Prostate gland (tissue), 2 donors: ENCODE data around the gene RASGRP4. TPM values are rescaled to one million over a fixed set of nuclear protein-coding genes. Genes with fewer than 3 reads are reported as not detected.

Experiments used
- DNase-seq: peaks from one replicate; pipeline ENCODE4 v3.0.0-alpha.2; 2019; ENCODE audit warnings: low spot score
- H3K27ac ChIP-seq, 2 donors: fragments of 200-600 bp; sonication (generic); 2 replicates each; pipeline ENCODE4 v1.5.1; 2017 to 2019
- H3K27me3 ChIP-seq: fragments of 200-600 bp; sonication (generic); replicated peaks from 2 replicates; pipeline ENCODE4 v1.5.1; 2019; ENCODE audit not compliant: insufficient read depth
- H3K36me3 ChIP-seq, 2 donors: fragments of 200-600 bp; sonication (generic); 1 replicate in 1 of 2; 2 replicates in 1 of 2; pipeline versions ENCODE4 v1.5.1 to v1.8.1; 2017 to 2019
- H3K4me1 ChIP-seq: fragments of 200-600 bp; sonication (generic); replicated peaks from 2 replicates; pipeline ENCODE4 v1.5.1; 2019
- H3K4me3 ChIP-seq, 2 donors: fragments of 200-600 bp; sonication (generic); 2 replicates each; pipeline ENCODE4 v1.5.1; 2017 to 2019
- H3K9me3 ChIP-seq: fragments of 200-600 bp; sonication (generic); 2 replicates; pipeline ENCODE4 v1.5.1; 2017
- CTCF ChIP-seq, 4 experiments: fragments of 200-600 bp in 2 of 4; fragments of 450-650 bp in 2 of 4; sonication (generic) in 2 of 4; IDR thresholded peaks; 1 replicate in 3 of 4; 2 replicates in 1 of 4; pipeline ENCODE4 v1.5.1; 2016 to 2019; ENCODE audit warnings: antibody characterized with exemption in 4 of 4, mild to moderate bottlenecking in 2 of 4, moderate library complexity in 2 of 4
- POLR2A ChIP-seq: fragments of 450-650 bp; IDR thresholded peaks from one replicate; pipeline ENCODE4 v1.6.1; 2016; ENCODE audit warnings: antibody characterized with exemption, mild to moderate bottlenecking
- POLR2AphosphoS5 ChIP-seq: sonication (generic); formaldehyde crosslinking; IDR thresholded peaks from one replicate; pipeline ENCODE4 v1.6.1; 2017; ENCODE audit warnings: antibody characterized with exemption
- WGBS: methylation state at CpG from one replicate; pipeline ENCODE4 v1.1.5; 2018; 5-methylcytosine and 5-hydroxymethylcytosine counted together
- intact Hi-C: fragments of 100-400 bp; cut with DNase I; formaldehyde crosslinking; loops from one replicate; pipeline ENCODE4 v1.14.2; 2022
- total RNA-seq, 2 donors: library from RNA; depleted of rRNA; stranded (reverse); fragments of >200 nt; gene quantifications; one replicate each; pipeline ENCODE4 v1.1.0, GENCODE V29; 2016

Gene RASGRP4
- total RNA-seq, 2 donors from 2014 or later: 1.4 to 1.6 TPM

GRCh38 chr19:38445362-38445761 is 19.3 kb upstream of the RASGRP4 start:
- no peaks in the 10 kb centered on the region for H3K4me1 ChIP-seq
- no peaks in the 10 kb centered on the region for H3K9me3 ChIP-seq
- no peak for TF ChIP-seq CTCF (IDR thresholded peaks at IDR 0.05)
- no peak for TF ChIP-seq POLR2A
- no peak for TF ChIP-seq POLR2AphosphoS5
- H3K36me3 ChIP-seq: no peaks in the 10 kb centered on the region
- H3K4me3 ChIP-seq: no peak overlapping the region
- WGBS: 94% methylated on average over 7 of the region's 7 CpGs
- no peaks in the 10 kb centered on the region for H3K27me3 ChIP-seq
- H3K27ac ChIP-seq: no peak overlapping the region
- DNase-seq: no peak
- intact Hi-C loops: no loop called here

GRCh38 chr19:38444026-38444425 is 18.0 kb upstream of the RASGRP4 start:
- H3K27me3 ChIP-seq: no peaks in the 10 kb centered on the region
- DNase-seq: no peak
- H3K4me3 ChIP-seq: no peak overlapping the region
- H3K9me3 ChIP-seq: no peaks in the 10 kb centered on the region
- intact Hi-C loops: no loop called here
- TF ChIP-seq CTCF (IDR thresholded peaks at IDR 0.05): no peak
- TF ChIP-seq POLR2AphosphoS5: no peak
- no peak for TF ChIP-seq POLR2A
- H3K36me3 ChIP-seq: no peaks in the 10 kb centered on the region
- H3K27ac ChIP-seq: no peak overlapping the region
- WGBS: 84% methylated on average over 7 of the region's 7 CpGs
- H3K4me1 ChIP-seq: no peaks in the 10 kb centered on the region

GRCh38 chr19:38443458-38443999 is 17.5 kb upstream of the RASGRP4 start:
- DNase-seq: no peak
- no peak overlapping the region for H3K27ac ChIP-seq
- H3K9me3 ChIP-seq: no peaks in the 10 kb centered on the region
- no peaks in the 10 kb centered on the region for H3K36me3 ChIP-seq
- TF ChIP-seq POLR2AphosphoS5 (no peak), CTCF (IDR thresholded peaks at IDR 0.05) (no peak), POLR2A (no peak)
- WGBS: 79% methylated on average over 15 of the region's 15 CpGs
- H3K27me3 ChIP-seq: no peaks in the 10 kb centered on the region
- H3K4me1 ChIP-seq: no peaks in the 10 kb centered on the region
- intact Hi-C loops: no loop called here
- no peak overlapping the region for H3K4me3 ChIP-seq

- Histone ChIP-seq H3K4me3 (no peak overlapping the region), H3K9me3 (no peaks in the 10 kb centered on the region), H3K27me3 (no peaks in the 10 kb centered on the region), H3K36me3 (no peaks in the 10 kb centered on the region), H3K4me1 (no peaks in the 10 kb centered on the region), H3K27ac (no peak overlapping the region)
- 85% methylated on average over 9 of the region's 9 CpGs for WGBS
- TF ChIP-seq CTCF (IDR thresholded peaks at IDR 0.05): no peak
- no peak for TF ChIP-seq POLR2AphosphoS5
- no peak for TF ChIP-seq POLR2A
- intact Hi-C loops: no loop called here
- DNase-seq: no peak
Measured at GRCh38 chr19:38442736-38443135, 16.7 kb upstream of the RASGRP4 start.

GRCh38 chr19:38441657-38442348 is 15.8 kb upstream of the RASGRP4 start:
- Histone ChIP-seq H3K9me3 (no peaks in the 10 kb centered on the region), H3K27me3 (no peaks in the 10 kb centered on the region), H3K36me3 (no peaks in the 10 kb centered on the region), H3K27ac (no peak overlapping the region), H3K4me1 (no peaks in the 10 kb centered on the region), H3K4me3 (no peak overlapping the region)
- TF ChIP-seq POLR2A (no peak), CTCF (IDR thresholded peaks at IDR 0.05) (no peak), POLR2AphosphoS5 (no peak)
- intact Hi-C loops: no loop called here
- no peak for DNase-seq
- WGBS: 51% methylated on average over 7 of the region's 7 CpGs
